HG02973 (cell line): ENCODE data around the gene MSL2.
"Not testable (repeated sequence)": the region's sequence is repeated elsewhere in the genome, so short reads cannot be mapped to it uniquely, and the experiment has no call there.

Experiments used
- ATAC-seq: cut with Tn5 transposase; IDR thresholded peaks from one replicate; pipeline ENCODE4 v1.9.1; 2021; ENCODE audit warnings: moderate library complexity; ENCODE audit not compliant: unreplicated experiment

Gene MSL2

DNA sequence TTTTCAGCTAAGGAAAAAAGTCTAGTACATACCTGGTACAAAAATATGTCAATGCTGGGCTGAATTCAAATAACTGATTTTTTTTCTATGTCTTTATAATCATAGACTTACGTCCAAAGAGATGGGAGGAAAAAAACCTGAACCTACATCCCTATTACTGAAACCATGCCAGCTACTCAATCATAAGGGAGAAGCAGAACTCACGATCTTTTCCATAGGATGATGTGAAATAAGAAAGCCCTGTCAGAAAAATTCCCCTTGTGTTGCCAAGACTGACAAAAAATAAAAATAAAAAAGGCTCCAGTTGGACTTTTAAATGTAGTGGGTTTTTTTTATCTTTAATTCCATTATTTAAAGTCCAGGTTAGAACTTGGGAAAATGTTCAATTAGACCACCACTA lies 3.3 kb downstream of the MSL2 start:
- ATAC-seq: no peak

DNA sequence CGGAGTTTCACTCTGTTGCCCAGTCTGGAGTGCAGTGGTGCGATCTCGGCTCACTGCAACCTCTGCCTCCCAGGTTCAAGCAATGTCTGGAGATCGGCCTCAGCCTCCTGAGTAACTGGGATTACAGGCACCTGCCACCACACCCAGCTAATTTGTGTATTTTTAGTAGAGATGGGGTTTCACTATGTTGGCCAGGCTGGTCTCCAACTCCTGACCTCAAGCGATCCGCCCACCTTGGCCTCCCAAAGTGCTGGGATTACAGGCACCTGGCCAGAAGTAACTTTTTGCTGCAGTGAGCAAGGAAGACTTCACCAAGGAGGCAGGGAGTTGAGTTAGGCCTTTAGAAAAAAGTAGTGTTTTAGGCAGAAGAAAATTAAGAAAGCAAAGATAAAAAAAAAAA lies 3.9 kb downstream of the MSL2 start:
- not testable (repeated sequence) for ATAC-seq

DNA sequence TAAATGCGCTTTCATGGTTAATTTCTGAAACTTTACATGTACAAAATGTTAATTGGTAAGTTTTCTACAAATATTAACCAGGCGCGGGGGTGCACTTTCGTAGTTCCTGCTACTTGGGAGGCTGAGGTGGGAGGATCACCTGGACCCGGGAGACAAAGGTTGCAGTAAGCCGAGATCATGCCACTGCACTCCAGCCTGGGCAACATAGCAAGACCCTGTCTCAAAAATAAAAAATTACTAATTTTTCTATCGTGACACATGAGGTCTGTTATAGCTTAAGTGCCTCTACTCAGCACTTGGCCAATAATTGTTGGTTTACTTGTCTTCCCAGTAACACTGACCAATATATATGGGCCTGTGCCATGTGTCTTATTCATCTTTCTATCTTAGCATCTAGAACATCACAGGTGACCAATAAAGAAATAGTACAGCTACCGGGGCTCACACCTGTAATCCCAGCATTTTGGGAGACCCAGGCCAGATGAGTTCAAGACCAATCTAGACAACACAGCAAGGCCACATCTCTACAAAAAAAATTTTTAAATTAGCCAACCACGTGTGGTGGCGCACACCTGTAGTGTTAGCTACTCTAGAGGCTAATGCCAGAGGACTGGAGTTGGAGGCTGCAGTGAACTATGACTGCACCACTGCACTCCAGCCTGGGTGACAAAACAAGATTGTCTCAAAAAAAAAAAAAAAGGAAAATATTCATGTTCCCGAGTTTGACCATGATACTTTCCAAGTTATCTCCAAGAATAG lies 6.1 kb downstream of the MSL2 start:
- no peak for ATAC-seq

DNA sequence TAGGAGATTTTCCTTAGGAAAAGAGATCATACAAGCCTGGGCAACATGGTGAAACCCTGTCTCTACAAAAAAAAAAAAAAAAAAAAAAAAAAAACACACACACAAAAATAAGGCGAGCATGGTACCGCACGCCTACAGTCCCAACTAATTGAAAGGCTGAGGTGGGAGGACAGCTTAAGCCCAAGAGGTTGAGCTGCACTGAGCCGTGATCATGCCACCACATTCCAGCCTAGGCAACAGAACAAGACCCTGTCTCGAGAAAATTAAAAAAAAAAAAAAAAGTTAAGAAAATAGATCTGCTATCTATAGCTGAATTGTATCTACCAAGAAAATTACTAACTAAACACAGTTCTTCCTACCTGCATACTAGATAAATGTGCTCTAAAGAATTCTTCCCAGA lies 7.1 kb downstream of the MSL2 start:
- no peak for ATAC-seq

DNA sequence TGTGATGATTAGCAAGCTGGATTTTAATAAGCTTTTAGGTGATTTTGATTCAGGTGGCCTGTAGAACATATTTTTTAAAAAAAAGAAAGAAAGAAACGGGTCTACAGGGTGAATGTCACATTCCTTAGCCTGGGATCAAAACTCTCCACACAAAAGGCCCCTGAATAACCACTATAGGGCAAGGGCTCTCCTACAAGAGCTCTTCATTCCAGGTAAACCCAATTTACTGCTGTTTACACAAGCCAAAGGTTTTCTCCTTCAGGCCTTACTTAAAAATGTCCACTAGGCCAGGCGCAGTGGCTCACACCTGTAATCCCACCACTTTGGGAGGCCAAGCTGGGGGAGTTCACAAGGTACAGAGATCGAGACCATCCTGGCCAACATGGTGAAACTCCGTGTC lies 8.3 kb downstream of the MSL2 start:
- no peak for ATAC-seq

DNA sequence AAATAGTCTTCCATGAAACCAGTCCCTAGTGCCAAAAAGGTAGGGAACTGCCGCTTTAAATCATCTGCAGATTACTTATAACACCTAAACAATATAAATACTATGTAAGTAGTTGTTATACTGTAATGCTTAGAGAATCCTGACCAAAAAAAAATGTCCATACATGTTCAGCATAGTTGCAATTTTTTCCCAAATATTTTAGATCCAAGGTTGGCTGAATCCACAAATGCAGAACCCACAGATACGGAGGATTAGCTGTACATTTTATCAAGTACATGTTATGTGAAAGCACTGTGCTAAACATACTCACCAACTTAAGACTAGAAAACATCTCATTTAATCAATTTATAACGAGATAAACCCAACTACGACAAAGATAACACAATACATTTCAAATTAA lies 9.3 kb downstream of the MSL2 start:
- ATAC-seq: no peak

DNA sequence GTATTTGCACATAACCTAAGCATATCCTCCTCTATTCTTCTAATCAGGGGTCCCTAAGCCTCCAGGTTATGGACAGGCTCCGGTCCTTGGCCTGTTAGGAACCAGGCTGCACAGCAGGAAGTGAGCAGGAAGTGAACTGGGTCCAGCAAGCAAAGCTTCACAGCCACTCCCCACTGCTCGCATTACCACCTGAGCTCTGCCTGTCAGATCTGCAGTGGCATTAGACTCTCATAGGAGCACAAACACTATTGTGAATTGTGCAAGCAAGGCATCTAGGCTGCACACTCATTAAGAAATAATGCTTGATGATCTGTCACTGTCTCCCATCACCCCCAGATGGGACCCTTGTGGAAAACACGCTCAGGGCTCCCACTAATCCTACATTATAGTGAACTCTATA lies 9.8 kb downstream of the MSL2 start:
- no peak for ATAC-seq

DNA sequence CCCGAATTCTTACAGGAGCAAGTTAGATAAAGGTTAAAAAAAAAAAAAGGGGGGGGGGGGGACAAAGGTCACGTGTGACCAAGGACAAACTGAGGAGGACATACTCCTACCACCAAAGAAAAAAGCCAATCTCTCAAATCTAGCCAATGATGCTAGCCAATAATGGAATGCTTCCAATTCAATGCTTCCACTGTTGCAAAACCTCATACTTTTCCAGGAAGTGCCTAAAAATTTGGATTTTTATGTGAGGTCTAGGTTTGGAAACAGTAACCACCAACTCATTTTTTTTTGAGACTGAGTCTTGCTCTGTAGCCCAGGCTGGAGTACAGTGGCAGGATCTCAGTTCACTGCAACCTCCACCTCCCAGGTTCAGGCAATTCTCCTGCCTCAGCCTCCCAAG lies 11.4 kb downstream of the MSL2 start:
- no peak for ATAC-seq

DNA sequence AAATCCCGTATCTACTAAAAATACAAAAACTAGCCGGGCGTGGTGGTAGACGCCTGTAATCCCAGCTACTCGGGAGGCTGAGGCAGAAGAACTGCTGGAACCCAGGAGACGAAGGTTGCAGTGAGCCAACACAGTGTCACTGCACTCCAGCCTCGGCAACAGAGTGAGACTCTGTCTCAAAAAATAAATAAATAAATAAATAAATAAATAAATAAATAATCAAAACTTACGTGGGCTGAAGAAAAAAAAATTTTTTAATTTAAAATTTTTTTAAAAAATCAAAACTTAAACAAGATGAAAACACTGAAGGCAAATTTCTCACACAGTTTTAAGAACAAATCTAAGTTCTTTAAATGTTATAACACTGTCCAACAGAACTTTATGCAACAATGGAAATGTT lies 14.4 kb downstream of the MSL2 start:
- ATAC-seq: no peak

DNA sequence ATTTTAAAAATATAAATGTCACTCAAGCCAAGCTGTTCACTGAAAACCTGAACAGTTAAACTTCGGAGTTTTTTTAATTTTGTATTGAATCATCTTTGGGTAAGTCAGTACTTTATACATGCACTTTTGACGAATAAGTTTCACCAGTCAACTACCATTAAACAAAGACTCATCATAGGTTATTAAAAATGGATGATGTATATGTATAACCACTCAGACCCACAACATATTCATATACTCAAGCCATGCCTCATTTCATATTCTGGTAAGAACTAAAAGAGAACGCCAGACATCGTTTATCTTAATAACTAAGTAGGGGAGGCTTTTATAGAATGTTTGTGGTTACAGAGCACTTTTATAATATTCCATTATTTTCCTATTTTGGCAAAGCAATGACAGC lies 18.3 kb downstream of the MSL2 start:
- ATAC-seq: no peak

DNA sequence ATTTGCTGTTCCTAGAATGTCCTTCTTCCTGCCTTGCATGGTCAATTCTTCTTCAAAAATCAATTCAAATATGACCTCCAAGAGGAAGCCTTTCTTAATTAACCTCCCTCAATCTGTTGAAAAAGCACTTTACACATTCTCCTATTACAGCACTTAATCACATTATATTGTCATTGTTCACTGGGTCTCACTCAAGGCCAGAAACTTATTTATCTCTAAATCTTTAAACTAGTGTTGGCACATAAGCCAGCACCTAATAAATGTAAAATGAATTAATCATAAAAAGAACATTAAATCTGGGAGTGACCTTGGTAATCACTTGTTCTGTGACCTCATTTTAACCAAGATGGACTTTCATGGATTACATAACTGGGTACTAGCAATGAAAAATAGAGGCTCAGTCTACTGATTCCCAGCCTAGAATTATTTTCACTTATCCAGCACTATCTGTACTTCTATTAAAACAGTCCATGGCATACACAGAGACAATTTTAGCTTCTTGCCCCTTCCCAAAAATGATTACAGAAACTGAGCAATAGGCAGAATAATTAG lies 22.1 kb downstream of the MSL2 start:
- ATAC-seq: no peak

DNA sequence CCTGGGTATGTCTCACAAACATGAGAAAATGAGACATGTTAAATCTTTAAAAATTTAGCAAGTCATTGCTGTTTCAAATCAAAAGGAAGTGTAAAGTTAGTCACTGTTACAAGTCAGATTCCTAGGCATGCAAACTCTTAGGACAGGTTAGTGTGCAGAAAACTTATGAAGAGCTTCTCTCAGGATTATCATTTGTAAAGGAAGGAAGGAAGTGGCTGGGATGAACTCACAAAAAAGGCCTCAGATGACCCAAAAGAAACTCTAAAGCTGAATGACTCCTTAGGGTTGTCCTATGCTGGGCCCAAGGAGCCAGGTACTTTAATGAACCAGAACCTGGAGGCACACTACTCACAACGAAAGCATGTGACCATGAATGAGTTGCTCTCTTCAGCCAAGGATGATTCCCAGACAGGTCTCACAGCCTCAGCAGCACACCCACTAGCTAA lies 25.0 kb downstream of the MSL2 start:
- no peak for ATAC-seq

DNA sequence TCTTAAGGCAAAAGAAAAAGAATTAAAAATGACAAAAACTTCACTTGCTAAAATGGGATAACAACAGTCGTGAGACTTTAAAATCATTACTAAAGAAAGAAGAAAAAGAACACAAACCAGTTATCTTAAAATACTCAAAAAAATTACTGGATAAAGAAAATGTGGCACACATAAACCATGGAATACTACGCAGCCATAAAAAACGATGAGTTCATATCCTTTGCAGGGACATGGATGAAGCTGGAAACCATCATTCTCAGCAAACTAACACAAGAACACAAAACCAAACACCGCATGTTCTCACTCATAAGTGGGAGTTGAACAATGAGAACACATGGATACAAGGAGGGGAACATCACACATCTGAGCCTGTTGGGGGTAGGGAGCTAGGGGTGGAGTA lies 27.9 kb downstream of the MSL2 start:
- not testable (repeated sequence) for ATAC-seq

DNA sequence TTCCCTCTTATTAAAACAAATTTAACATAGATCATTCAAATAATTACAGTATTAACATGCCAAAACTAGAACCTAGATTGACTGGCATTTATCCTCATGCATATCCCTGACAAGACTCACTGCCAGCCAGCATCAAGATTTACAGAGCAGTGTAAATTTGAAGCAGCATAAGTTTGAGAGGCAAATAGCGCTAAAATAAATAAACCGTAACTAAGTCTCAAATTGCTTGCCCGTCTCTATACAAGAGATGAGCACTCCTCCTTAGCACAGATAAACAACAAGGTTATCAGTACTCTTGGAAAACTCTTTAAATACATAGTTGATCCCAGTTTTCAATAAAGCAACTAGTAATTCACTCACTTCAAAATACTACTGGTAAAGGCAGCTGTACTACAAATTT lies 29.6 kb downstream of the MSL2 start:
- ATAC-seq: no peak

DNA sequence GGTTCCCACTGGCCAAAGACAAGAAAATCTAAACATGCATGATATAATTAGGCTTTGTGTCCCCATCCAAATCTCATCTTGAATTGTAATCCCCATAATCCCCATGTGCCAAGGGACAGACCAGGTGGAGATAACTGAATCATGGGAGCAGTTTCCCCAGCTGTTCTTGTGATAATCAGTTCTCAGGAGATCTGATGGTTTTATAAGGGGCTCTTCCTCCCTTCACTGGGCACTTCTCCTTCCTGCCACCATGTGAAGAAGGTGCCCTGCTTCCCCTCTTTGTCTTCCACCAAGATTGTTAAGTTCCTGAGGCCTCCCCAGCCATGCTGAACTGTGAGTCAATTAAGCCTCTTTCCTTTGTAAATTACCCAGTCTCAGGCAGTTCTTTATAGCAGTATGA lies 32.5 kb downstream of the MSL2 start:
- not testable (repeated sequence) for ATAC-seq

DNA sequence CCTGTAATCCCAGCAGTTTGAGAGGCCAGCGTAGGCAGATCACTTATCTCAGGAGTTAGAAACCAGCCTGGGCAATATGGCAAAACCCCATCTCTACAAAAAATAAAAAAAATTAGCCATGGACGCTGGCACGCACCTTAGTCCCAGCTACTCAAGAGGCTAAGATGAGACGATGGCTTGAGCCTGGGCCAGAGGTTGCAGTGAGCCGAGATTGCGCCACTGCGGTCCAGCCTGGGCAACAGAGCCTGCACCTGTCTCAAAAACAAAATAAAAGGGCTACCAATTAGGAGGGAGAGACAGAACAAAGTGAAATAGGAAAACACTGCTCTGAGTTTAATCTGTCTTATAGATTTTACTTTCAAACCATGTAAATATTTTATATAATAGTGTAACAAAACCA lies 33.8 kb downstream of the MSL2 start:
- ATAC-seq: no peak

DNA sequence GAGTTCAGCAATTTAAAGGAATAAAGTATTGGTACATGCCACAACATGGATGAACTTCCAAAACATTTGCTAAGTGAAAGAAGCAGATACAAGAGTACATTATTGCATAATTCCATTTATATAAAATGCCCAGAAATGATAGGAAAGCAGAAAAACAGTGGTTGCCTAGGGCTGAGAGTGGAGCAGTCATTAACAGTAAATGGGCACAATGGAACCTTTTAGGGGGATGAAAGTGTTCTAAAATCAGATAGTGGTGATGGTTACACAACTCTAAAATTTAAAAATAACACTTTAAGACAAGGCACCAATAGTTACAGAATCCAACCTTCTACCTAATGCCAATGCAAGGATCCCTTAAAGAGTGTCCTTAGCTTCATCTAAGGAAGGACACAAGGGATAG lies 34.6 kb downstream of the MSL2 start:
- ATAC-seq: no peak

DNA sequence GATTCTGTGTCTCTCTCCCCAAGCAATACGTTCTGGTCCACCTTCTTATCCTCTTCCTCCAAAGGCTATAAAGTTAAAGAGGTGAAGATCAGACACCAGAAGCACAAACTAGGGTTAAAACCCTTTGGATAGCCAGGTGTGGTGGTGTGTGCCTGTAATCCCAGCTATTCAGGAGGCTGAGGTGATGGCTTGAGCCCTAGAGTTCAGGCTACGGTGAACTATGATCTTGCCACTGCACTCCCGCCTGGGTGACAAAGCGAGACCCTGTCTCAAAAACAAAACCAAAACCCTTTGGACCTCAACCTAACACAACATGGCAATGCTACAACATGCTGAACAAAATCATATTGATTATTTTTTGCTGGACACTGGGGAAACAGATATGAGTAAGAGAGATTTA lies 43.2 kb downstream of the MSL2 start:
- ATAC-seq: no peak

DNA sequence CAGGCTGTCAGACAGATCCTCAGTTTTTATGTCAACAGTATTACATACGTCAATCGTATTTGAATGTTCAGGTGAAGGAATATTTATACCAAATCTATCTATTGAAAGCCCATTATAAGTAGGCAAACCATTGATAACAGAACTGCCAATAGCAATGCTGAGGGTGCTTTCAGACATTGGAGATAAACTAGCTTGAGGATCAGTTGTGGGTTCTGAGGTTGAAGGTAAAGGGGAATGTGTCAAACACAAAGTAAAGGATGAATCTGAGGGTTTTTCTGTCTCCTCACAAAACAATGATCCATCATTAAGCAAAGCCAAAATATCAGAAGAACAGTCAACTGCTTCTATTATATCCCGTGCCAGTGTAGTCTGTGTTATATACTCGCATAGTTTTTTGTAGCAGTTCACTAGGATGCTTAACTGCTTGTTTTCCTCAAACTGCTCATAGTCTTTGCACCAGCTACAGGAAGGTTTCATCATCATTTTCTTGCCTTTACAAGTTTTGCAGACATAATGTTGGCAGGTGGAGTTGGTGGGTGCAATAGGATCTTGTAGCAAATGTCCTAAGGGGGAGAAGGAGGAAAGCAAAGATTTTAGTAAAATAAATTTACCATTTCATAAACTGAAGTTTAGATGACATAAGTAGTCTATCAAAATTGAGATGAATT lies 43.8 kb downstream of the MSL2 start:
- ATAC-seq: no peak

DNA sequence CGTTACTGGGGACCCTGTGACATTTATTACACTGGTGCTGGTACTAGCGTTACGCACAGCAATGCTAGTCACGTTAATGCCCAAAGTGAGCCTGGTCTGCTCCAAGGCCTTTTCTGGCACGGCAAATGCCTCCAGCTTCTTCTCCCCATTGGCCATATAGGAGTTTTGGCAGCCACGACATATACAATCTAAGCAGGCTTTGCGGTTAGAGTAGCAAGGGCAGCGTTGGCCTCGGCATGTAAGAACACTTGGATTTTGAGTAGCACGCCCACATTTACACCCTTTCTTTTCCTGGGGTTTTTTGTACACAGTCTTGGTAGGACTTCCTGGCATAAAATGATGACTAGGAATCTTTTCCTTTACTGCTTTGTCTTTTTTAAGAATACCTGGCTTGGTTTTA lies 44.9 kb downstream of the MSL2 start:
- no peak for ATAC-seq

DNA sequence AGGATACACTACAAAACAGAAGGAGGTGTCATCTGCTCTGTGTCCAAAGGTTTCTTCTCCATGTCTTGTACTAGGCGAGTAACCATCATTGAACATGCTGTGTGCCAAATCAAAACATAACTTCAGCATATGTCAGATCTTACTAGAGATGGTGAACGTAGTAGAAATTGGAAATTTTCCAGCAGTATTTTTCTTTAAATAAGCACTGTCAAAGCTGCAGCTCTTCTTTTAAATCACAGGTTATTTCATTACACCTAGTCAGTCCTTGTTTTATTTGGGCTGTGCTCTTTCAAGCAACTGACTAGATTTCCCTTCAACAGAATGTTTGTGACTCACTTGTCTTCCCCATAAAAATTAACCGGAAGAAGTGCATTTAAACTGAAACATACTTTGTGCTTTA lies 46.5 kb downstream of the MSL2 start:
- no peak for ATAC-seq

DNA sequence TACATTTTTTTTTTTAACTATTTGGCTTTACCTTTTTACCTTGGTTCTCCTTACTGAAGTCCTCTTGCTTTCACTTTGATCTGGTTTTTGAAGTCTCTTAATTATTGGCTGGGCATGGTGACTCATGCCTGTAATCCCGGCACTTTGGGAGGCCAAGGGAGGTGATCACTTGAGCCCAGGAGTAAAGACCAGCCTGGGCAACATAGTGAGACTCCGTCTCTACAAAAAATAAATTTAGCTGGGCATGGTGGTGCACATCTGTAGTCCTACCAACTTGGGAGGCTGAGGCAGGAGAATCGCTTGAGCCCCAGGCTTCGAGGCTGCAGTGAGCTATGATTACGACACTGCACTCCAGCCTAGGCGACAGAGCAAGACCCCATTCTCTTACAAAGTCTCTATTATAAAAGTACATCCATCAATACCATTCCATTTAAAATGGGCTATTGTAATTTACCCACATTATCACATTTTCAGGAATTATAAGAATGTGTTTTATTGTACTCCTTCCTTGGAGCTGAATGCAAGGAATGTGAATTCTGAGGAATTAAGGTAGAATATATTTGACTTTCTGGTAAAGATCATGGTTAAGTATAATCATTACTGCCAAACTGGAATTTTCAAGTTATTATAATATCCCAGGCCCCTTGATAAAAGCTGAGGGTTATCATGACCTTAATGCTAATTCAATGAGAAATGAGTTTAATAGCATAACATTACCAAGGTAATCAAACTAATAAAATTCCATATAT lies 49.0 kb downstream of the MSL2 start:
- ATAC-seq: no peak
